Left ventricle myocardium inferior (tissue), 1 donor: Measurements from ENCODE around the gene CHRNB1. TPM values are rescaled to one million over a fixed set of nuclear protein-coding genes. Genes with fewer than 3 reads are reported as not detected.

Source experiments
- DNase-seq: peaks from one replicate; pipeline ENCODE4 v3.0.0-alpha.2; 2020
- H3K27ac ChIP-seq: fragments of 200-600 bp; replicated peaks from 2 replicates; pipeline ENCODE4 v1.8.0; 2021
- H3K27me3 ChIP-seq: fragments of 200-600 bp; 2 replicates; pipeline ENCODE4 v1.8.0; 2021; ENCODE audit warnings: low read depth
- H3K36me3 ChIP-seq: fragments of 200-600 bp; 2 replicates; pipeline ENCODE4 v1.8.0; 2021
- H3K4me1 ChIP-seq: fragments of 200-600 bp; 2 replicates; pipeline ENCODE4 v1.8.0; 2021
- H3K4me3 ChIP-seq: fragments of 200-600 bp; 2 replicates; pipeline ENCODE4 v1.8.0; 2021; ENCODE audit warnings: mild to moderate bottlenecking, moderate library complexity
- H3K9me3 ChIP-seq: fragments of 200-600 bp; replicated peaks from 2 replicates; pipeline ENCODE4 v1.8.0; 2021
- CTCF ChIP-seq: fragments of 200-600 bp; IDR thresholded peaks from 2 replicates; pipeline ENCODE4 v1.8.0; 2021; ENCODE audit warnings: antibody characterized with exemption, mild to moderate bottlenecking, borderline replicate concordance
- intact Hi-C: fragments of 100-400 bp; cut with micrococcal nuclease; formaldehyde crosslinking; loops from one replicate; pipeline ENCODE4 v1.11.0; 2022
- total RNA-seq: library from RNA; stranded (reverse); fragmentation: NEBNext Ultra II Directional; extraction: Animal tissue kit (Norgen Biotek cat#: 25700); gene quantifications from one replicate; pipeline ENCODE4 v1.2.1, GENCODE V29; 2021
- donor health status: DM: no; HTN: yes; CAD: no; lungs with severe emphysema.

Gene CHRNB1
- total RNA-seq, 1 donor from 2014 or later = 8.7 TPM

GRCh38 chr17:7475764-7476422 lies 31.0 kb downstream of the CHRNB1 start:
- Histone ChIP-seq H3K27ac (peak overlapping the region; percentile 100), H3K4me1 (peaks cover 94% of the 10 kb centered on the region), H3K27me3 (no peaks in the 10 kb centered on the region), H3K36me3 (no peaks in the 10 kb centered on the region), H3K9me3 (no peaks in the 10 kb centered on the region), H3K4me3 (peak overlapping the region; percentile 100)
- no peak for TF ChIP-seq CTCF
- peak; percentile 61 for DNase-seq
- intact Hi-C loops = no loop called here

- intact Hi-C loops = no loop called here
These were observed 31.6 kb downstream of the CHRNB1 start for GRCh38 chr17:7476494-7476893.

GRCh38 chr17:7476951-7477350 lies 32.1 kb downstream of the CHRNB1 start:
- Histone ChIP-seq H3K4me1 (peaks cover 94% of the 10 kb centered on the region), H3K27ac (peak overlapping the region; percentile 100), H3K4me3 (peak overlapping the region; percentile 100), H3K36me3 (no peaks in the 10 kb centered on the region), H3K9me3 (no peaks in the 10 kb centered on the region), H3K27me3 (no peaks in the 10 kb centered on the region)
- DNase-seq = no peak
- intact Hi-C loops = no loop called here
- no peak for TF ChIP-seq CTCF

More at GRCh38 chr17:7476494-7476893, 31.6 kb downstream of the CHRNB1 start:
- DNase-seq = no peak
- no peak for TF ChIP-seq CTCF
- Histone ChIP-seq H3K27ac (peak overlapping the region; percentile 100), H3K36me3 (no peaks in the 10 kb centered on the region), H3K27me3 (no peaks in the 10 kb centered on the region), H3K4me1 (peaks cover 94% of the 10 kb centered on the region), H3K9me3 (no peaks in the 10 kb centered on the region), H3K4me3 (peak overlapping the region; percentile 100)

- no peaks in the 10 kb centered on the region for H3K9me3 ChIP-seq
- no peak for TF ChIP-seq CTCF
- H3K4me1 ChIP-seq = peaks cover 94% of the 10 kb centered on the region
- H3K4me3 ChIP-seq = peak overlapping the region; percentile 100
- H3K27me3 ChIP-seq = no peaks in the 10 kb centered on the region
- peak overlapping the region; percentile 100 for H3K27ac ChIP-seq
- intact Hi-C loops = no loop called here
- H3K36me3 ChIP-seq = no peaks in the 10 kb centered on the region
- no peak for DNase-seq
These were observed 32.8 kb downstream of the CHRNB1 start for GRCh38 chr17:7477392-7478275.

GRCh38 chr17:7478276-7479212 lies 33.7 kb downstream of the CHRNB1 start:
- peak; percentile 61 for DNase-seq
- intact Hi-C loops = no loop called here
- peaks cover 94% of the 10 kb centered on the region for H3K4me1 ChIP-seq
- no peaks in the 10 kb centered on the region for H3K9me3 ChIP-seq
- no peaks in the 10 kb centered on the region for H3K36me3 ChIP-seq
- H3K27me3 ChIP-seq = no peaks in the 10 kb centered on the region
- no peak for TF ChIP-seq CTCF
- peak overlapping the region; percentile 100 for H3K4me3 ChIP-seq
- H3K27ac ChIP-seq = peak overlapping the region; percentile 100
